Retina (tissue), 1 donor: ENCODE measurements around the gene COG4.
"Not testable (repeated sequence)": the region's sequence is repeated elsewhere in the genome, so short reads cannot be mapped to it uniquely, and the experiment has no call there.

Experiments used
- DNase-seq: peaks from one replicate; pipeline ENCODE4 v3.0.0-alpha.2; 2016

COG4 gene

DNA sequence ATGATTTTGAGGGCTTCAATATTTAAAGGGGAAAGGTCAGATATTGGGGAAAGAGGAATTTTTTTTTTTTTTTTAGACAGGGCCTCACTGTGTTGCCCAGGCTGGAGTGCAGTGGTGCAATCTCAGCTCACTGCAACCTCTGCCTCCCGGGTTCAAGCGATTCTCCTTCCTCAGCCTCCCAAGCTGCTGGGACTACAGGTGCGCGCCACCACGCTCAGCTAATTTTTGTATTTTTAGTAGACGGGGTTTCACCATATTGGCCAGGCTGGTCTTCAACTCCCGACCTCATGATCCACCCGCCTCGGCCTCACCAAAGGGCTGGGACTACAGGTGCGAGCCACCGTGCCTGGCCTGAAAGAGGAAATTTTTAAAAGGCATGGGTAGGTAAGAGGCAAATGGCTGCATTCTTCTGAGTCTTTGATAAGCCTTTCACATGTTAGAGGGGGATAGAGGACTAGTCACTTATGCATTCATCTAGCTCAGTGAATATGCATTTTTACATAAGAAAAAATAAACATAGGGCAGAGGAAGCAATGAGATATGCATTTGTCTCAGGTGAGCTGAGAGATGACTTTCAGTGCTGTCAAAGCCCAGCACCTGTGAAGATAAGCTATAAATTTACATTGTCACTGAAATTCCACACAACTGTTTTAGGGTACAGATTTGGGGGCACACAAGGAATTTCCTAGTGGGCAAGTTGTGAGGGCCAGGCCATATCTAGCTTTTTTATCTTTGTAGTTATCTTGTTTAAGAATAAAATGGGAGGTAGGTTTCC, 70.0 kb downstream of the COG4 start:
- no peak for DNase-seq

DNA sequence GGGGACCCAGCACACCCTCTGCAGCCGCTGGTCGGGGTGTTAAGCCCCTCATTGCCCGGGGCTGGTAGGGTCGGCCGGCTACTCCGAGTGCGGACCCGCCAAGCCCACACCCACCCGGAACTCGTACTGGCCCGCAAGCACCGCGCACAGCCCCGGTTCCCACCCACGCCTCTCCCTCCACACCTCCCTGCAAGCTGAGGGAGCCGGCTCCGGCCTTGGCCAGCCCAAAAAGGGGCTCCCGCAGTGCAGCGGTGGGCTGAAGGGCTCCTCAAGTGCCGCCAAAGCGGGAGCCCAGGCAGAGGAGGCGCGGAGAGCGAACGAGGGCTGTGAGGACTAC, 72.4 kb downstream of the COG4 start:
- DNase-seq = peak; percentile 28

DNA sequence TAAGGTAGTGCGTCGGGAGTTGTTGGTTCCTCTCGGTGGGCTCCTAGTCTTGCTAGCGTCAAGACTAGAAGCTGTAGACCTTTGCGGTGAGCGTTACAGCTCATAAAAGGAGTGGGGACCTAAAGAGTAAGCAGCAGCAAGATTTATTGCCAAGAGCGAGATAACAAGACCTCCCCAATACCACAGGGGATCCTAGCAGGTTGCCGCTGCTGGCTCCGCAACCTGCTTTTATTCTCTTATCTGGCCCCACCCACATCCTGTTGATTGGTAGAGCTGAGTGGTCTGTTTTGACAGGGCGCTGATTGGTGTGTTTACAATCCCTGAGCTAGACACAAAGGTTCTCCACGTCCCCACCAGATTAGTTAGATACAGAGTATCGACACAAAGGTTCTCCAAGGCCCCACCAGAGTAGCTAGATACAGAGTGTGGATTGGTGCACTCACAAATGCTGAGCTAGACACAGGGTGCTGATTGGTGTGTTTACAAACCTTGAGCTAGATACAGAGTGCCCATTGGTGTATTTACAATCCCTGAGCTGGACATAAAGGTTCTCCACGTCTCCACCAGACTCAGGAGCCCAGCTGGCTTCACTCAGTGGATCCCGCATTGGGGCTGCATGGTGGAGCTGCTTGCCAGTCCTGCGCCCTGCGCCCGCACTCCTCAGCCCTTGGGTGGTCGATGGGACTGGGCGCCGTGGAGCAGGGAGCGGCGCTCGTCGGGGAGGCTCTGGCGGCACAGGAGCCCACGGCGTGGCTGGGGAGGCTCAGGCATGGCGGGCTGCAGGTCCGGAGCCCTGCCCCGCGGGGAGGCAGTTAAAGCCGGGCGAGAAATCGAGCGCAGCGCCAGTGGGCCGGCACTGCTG, 73.0 kb downstream of the COG4 start:
- not testable (repeated sequence) for DNase-seq

DNA sequence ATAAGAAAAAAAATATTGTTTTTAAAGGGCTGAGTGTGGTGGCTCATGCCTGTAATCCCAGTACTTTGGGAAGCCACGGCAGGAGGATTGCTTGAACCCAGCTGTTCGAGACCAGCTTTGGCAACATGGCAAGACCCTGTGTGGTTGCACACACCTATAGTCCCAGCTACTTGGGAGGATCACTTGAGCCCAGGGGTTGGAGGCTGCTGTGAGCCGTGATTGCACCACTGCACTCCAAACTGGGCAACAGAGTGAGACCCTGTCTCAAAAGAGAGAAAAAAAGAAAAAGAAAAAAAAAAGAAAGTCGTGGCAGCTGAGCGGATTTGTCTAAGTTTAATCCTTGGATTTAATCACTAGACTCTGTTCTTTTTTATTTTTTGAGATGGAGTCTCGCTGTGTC, 75.3 kb downstream of the COG4 start:
- no peak for DNase-seq

DNA sequence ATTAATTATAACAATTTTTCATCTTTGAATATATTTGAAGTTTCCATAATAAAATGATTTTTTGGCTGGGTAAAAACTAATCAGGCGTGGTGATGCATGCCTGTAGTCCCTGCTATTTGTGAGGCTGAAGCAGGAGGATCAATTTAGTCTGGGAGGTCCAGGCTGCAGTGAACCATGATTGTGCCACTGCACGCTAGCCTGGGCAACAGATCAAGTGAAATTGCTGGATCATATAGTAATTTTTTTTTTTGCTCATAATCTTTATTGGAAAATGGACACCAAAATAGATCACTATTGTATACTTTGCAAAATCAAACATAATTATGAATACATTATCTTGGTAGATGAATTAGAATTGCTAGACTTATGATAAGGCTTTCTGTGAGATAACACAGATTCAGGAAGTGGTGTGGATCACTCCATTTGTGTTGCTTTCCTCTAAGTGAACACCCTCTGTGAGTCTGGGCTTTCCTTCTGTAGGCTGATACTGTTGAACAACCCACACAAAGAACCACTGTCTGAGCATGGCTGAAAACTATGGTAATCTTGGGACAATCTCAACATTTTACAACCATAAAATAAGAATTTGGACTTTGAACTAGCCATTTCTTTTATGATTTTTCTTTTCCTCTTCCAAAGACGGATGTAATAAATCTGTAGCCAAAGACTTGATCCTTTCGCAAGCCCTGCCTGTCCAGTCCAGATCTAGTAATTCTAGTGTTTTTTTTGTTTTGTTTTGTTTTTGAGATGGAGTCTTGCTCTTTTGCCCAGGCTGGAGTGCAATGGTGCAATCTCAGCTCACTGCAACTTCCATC, 78.9 kb downstream of the COG4 start:
- no peak for DNase-seq

DNA sequence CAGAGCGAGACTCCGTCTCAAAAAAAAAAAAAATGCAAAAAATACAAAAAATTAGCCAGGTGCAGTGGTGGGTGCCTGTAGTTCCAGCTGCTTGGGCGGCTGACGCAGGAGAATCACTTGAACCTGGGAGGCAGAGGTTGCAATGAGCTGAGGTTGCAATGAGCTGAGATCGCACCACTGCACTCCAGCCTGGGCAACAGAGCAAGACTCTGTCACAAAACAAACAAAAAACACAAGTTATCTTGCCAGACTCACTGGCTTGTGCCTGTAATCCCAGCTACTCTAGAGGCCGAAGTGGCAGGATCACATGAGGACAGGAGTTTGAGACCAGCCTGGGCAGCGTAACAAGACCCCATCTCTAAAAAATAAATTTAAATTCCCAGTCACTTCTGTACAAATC, 81.0 kb downstream of the COG4 start:
- DNase-seq = no peak

DNA sequence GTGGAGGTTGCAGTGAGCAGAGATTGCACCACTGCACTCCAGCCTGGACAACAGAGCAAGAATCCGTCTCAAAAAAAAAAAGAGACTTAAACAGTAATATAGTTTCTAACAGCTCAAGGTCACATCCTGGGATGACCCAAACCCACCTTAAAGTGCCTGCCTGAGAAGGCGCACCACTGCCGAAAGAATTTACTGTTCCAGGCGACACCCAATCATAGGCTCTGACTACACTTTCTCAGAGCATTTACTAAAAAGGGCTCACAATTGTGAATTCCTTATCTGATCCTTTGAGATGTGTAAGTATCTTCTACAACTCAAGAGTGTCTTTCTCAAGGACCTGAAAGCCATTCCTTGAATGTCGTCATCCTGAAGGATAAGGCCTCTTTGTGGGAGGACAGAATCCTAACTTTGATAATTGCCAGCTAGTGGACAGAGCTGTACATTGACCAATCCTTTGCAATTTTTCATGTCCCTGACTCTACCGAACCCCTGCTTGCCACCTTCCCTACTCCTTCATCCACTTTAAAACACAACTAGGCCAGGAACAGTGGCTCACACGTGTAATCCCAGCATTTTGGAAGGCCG, 81.9 kb downstream of the COG4 start:
- DNase-seq = no peak

DNA sequence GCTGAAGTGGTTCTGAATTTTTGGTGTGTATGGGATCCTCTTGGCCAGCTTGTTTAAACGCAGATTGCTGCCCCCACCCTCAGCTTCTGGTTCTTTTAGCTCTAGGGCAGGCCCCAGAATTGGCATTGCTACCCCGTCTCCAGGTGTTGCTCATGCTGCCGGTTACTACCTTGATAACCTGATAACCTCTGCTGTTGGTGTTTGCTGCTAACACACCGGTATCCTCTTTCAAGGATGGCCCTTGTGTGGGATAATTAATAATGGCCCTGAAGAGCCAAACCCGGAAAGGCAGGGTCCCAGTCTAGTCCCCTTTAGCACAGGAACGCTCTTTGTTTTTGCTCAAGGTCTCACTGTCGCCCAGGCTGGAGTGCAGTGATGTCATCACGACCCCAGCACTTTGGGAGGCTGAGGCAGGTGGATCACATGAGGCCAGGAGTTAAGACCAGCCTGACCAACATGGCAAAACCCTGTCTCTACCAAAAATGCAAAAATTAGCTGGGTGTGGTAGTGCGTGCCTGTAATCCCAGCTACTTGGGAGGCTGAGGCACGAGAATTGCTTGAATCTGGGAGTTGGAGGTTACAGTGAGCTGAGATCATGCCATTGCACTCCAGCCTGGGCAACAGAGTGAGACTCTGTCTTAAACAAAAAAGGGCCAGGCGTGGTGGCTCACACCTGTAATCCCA, 83.2 kb downstream of the COG4 start:
- DNase-seq = no peak

DNA sequence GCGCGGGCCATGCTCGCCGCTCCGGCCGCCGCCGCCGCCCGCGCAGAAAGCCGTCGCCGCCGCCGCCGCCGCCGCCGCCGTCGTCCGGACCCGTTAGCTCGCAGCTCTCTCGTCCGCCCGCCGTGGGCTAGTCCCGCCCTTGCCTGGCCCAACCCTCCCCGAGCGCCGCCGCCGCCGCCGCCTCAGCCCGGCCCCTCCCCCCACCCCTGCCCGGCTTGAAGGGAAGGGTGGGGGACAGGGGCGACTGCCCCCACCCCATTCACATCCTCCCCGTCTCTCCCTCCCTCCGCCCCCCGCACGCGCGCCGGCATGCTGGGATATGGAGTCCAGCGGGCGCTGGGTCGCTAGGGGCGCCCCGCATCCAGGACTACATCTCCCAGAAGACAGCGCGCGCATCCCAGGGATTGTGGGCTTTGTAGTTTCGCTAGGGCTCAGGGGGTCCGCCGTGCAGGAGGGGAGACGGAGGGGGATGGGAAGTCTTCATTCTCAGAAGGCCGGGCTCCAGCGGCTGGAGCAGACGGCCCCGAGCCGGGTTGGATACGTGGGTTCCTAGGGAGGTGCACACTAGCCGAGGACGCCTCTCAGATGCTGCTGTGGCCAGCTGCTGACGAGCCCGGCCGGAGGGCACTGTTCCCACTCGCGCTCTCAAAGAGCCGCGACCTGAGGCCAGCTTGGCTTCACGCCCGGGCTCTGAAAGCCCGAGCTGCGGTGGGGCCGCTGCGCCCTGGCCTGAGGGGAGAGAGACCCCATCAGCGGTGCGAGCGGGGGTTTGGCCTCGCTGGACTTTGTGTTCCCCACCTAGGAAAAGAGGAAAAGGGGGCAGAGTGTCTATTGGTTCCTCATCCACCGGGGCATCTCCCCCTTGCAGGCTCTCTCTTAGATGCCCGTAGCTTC, 84.1 kb downstream of the COG4 start, which contains the start of gene ST3GAL2:
Gene ST3GAL2, minus strand, starts transcription at position 132 of the 894 bp plus-strand sequence. CDS start 40,570 bp downstream, outside the sequence.
- peak; percentile 98 for DNase-seq

DNA sequence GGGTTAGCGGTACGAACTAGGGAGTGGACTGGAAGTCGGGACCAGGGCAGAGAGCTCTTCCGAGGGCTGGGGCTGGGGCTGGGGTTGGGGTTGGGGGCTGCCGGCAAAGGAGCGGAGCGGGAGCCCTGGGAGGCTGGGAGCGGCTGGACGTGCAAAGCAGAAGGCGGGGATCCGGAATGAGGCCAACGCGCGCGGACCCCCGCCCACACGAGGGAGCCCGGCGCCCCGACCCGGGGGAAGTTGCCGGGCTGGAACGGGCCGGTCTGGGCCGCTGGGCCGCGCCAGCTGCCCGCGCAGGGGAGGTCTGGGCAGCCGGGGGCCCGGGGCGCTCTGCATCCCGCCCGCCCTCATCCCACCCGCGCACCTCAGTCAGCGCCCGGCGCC, 84.8 kb downstream of the COG4 start:
- peak; percentile 28 for DNase-seq

DNA sequence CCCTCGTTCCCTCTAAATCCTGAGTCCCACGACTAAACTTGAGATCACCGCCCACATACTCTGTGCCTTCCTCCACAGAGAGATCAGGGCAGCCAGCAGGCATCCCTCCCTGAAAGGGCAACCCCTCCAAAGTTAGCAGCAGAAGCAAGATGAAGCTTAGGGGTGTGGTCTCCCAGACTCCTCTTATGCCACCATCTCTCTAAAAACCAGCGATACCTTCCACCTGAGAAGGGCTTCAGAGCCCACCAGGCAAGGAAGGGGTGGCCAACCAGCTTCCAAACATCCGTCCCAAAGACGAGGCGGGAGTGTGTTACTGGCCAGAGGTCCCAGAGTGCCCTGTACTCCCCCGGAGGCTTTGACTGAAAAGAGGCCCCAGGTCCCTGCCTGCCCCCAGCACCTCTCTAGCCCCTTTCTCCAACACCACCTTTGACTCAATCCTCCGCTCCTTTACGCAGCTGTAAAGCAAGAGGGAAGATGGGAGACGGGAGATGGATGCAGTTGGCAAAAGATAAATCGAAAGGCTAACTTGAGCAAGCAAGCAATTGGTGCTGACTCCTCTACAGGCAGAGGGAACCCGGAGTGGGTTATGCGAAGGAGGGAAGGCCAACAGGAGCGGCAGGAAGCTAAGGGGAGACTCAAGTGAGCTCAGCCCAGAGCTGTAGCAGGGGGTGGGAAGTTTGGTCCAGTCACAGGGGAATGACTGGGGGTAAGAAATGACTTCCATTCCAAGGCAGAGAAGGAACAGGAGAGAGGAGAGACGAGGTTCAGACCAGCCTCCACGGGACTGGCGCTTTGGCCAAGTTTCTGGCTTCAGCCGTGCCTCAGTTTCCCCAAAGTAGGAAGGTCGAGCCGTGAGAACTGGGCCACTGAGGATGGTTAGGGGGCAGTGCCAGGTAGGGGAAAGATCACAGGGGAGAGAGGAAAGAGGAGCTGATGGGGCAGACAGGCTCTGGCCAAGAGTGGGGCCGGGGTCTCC, 85.5 kb downstream of the COG4 start:
- peak; percentile 40 for DNase-seq

DNA sequence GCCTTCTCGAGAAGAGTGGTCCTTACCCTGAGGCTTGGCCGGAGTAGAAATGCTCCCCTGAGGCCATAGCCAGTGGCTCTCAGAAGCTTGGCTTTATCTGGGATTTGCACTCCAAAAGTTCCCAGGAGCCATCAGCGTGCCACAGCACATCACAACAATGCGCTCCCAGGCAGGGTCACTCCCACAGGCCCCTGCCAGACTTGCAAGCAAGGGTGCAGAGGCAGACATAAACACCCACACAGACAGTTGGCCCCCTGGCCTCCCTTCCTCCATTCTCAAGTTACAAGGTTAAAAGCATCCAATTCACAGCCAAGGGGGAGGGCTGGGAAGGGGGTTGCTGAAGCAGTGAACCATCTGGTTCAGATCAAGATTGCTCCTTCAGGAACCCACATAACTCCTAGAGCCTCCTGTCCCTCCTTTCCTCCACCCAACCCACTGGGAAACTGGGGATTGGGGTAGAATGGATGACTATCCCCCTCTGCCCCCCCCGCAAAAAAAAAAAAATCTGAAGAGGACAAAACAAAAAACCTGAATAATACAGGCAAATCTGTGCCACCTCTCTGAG, 86.3 kb downstream of the COG4 start:
- peak; percentile 62 for DNase-seq

DNA sequence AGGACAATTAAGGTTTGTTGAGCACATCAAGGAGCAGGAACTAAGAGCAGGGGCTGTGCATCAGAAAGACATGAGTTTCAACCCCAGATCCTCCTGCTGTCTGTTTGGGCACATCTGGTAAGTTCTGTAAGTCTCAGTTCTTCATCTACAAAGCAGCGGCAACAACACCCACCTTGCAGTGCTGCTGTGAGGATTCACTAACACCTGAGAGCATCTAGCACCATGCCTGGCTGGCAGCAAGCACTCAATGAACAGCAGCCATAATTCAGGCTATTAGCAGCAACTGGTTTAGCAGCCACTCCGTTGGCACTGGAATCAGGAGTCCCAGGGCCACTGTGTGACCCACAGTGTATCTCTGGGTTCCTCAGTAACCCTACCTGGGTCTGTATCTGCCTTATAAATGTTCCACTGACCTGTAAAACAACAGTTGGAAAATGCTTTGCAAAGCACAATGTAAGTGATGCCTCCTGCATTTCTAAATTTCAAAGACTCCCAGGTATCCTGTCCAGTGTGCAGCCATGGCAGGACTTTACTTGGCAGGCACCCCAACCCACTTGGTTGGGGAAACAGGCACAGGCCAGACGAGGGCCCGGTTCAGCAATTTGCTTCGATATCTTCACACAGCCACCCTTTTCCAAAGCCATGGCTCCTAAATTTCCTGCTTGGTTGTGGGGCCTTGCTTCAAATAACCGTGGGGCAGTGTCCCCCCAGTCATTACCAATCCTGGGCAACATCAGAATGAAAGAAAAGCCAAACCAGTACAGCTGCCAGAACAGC, 88.7 kb downstream of the COG4 start:
- DNase-seq = no peak

DNA sequence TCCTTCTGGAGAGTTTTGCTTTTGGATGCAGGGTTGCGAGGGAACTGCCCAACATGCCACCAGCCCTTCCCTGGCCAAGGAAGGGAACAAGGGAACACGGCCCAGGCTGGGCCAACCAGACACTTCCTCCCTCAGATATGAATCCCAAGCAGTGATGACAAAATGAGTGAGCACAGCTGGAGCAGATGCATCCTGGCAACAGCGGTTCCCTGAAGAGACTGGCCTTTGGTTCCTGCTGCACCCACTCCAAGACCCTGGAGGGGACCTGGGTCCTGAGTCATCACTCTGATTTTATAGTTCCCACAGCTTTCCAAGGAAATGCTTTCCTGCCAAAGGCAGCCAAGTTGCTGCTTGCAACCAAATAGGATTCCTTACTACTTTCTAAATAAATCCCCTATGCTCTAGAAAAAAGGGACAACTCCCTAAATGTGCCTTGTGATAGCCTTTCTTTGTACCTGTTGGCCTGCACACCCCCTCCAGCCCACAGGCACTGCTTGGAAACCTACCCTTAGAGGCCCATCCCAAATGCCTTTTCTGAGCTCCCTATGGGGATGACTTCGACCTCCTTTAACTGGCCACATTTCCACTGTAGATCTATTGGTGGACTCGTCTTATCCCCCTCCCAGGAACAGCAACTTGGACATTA, 89.8 kb downstream of the COG4 start:
- no peak for DNase-seq

DNA sequence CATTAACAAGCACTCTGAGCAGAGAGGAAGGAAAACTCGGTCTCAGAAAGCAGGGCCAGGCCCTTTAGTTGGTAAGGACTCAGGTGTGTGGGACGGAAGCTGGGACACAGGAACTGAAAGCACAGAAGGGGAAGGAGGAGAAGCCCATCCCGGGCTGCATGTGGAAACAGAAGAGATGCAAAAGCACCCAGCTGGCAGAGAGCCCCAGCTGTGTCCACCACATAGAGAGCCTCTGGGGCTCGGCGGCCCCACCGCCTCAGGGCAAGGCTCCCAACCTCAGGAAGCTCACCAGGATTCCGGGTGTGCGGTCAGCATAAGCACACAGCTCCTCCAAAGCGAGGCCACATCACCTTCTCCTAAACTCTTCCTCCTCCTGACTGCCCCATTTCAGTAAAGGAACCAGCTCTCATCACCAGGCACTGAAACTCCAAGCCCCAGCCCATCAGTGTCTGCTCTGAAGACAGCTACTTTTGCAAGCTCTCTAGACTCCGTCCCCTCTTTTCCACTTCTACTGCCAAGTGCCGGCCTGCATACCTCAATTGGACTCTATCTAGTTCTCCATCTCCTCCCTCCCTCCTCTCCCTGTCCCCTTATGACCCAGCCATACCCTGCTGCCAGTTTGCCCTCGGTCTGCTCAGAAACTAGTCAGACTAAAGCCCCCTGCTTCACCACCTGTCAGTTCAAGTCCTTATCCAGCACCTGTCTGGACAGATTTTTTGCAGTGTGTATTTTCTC, 90.5 kb downstream of the COG4 start:
- DNase-seq = peak; percentile 30

DNA sequence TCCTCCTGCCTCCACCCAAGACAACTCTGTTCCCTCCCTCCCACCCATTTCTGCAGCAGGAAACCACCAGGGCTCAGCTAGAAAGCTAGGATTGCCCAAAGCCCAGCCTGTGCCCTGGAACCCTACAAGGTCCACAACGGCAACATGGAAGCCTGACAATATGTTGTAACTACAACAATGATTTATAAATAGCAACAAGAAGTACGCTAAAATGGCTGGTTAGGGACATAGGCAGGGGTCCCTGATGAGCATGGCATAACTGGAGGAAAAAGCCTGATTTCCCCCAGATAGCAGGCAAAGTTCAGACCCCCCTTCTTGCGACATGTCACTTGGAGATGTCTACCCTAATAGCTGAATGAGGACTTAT, 91.0 kb downstream of the COG4 start:
- no peak for DNase-seq

DNA sequence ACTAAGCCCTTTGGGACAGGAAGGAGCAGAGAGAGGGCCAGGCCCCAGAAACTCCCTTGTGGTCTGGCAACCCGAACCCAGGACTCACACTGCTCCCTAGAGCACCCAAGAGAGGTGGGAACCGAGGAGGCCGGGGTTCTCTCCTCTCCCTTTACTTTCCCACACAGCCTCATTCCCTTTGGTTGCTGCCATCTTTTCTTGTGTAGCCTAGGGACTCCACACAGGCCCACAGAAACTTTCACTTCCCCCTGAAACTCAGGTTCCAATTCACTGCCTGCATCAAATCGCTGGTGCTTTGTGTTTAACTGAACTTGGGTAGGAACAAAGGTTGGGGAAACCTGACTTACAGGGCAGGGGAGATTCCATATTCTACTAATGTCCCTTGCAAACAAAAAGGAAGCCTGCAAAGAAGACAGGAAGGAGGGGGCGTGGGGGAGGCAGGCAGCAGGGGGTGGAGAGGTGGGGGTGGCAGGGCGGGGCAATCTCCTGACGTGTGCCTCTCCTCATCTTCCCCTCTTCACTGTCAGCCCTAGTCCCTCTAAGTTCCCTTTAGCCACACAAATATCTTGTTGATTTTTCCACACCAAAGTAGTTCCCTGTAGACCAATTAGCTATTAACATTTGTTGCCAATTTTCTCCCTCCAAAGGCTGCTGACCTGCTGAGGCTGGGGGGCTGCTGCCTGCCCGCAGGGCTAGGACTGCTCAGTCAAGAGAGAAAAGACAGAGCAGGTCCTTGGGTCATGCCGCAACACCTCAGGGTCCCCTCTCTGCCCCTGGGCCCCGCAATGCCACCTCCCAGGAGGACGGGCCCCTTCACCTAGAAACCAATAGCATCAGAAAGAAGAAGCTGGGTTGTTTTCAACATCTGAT, 92.5 kb downstream of the COG4 start:
- no peak for DNase-seq
